HUES64 (cell line): ENCODE results near the gene TANK.

Source experiments
- H3K27ac ChIP-seq: 2 replicates; pipeline ENCODE4 v1.7.0; 2013; ENCODE audit warnings: low read depth, low read length, inconsistent platforms
- H3K27me3 ChIP-seq: 2 replicates; pipeline ENCODE4 v1.6.1; 2013; ENCODE audit warnings: mild to moderate bottlenecking, low read length; ENCODE audit not compliant: insufficient read depth
- H3K36me3 ChIP-seq: 2 replicates; pipeline ENCODE4 v1.6.1; 2013; ENCODE audit warnings: mild to moderate bottlenecking, low read length; ENCODE audit not compliant: insufficient read depth
- H3K4me1 ChIP-seq: 2 replicates; pipeline ENCODE4 v1.6.1; 2013; ENCODE audit warnings: mild to moderate bottlenecking, low read length, moderate library complexity; ENCODE audit not compliant: insufficient read depth
- H3K4me3 ChIP-seq: 2 replicates; pipeline ENCODE4 v1.5.1; 2013; ENCODE audit warnings: mild to moderate bottlenecking, low read length, moderate library complexity
- H3K9ac ChIP-seq: 2 replicates; pipeline ENCODE4 v1.6.1; 2013; ENCODE audit warnings: mild to moderate bottlenecking, low read depth, low read length
- H3K9me3 ChIP-seq: 2 replicates; pipeline ENCODE4 v1.6.1; 2013; ENCODE audit warnings: low read depth, low read length; ENCODE audit not compliant: insufficient read depth
- WGBS: fragments of 150-250, 120-280 bp; methylation state at CpG from one replicate; pipeline ENCODE4 v1.1.7; 2013; ENCODE audit warnings: missing lambda C conversion rate; 5-methylcytosine and 5-hydroxymethylcytosine counted together

The TANK gene

GRCh38 chr2:161152302-161152701 is 7.9 kb upstream of the TANK start:
- H3K36me3 ChIP-seq = no peaks in the 10 kb centered on the region
- no peaks in the 10 kb centered on the region for H3K4me1 ChIP-seq
- peaks cover 39% of the 10 kb centered on the region; the same call in 1 of the 2 replicates for H3K9me3 ChIP-seq
- no peak overlapping the region for H3K4me3 ChIP-seq
- H3K27me3 ChIP-seq = no peaks in the 10 kb centered on the region
- no peak overlapping the region for H3K9ac ChIP-seq
- no peak overlapping the region for H3K27ac ChIP-seq

GRCh38 chr2:161158882-161159281 is 1.3 kb upstream of the TANK start:
- H3K4me3 ChIP-seq = no peak overlapping the region
- WGBS = 100% methylated on average over 1 of the region's 2 CpGs
- H3K4me1 ChIP-seq = peaks cover 4% of the 10 kb centered on the region; the same call in 1 of the 2 replicates
- no peaks in the 10 kb centered on the region for H3K9me3 ChIP-seq
- H3K36me3 ChIP-seq = peaks cover 11% of the 10 kb centered on the region
- H3K9ac ChIP-seq = no peak overlapping the region
- H3K27me3 ChIP-seq = no peaks in the 10 kb centered on the region
- H3K27ac ChIP-seq = no peak overlapping the region

GRCh38 chr2:161159456-161160225 is 587 bp upstream of the TANK start:
- Histone ChIP-seq H3K27ac (no peak overlapping the region), H3K4me3 (peak overlapping the region; percentile 37), H3K9ac (no peak overlapping the region), H3K36me3 (peaks cover 18% of the 10 kb centered on the region), H3K9me3 (no peaks in the 10 kb centered on the region), H3K4me1 (peaks cover 4% of the 10 kb centered on the region; the same call in 1 of the 2 replicates), H3K27me3 (no peaks in the 10 kb centered on the region)
- 47% methylated on average over 6 of the region's 9 CpGs for WGBS

- Histone ChIP-seq H3K36me3 (peaks cover 19% of the 10 kb centered on the region), H3K27ac (peak overlapping the region; percentile 81; the same call in 1 of the 2 replicates), H3K4me3 (peak overlapping the region; percentile 95), H3K9me3 (no peaks in the 10 kb centered on the region), H3K4me1 (peaks cover 4% of the 10 kb centered on the region; the same call in 1 of the 2 replicates), H3K27me3 (no peaks in the 10 kb centered on the region), H3K9ac (peak overlapping the region; percentile 94)
- WGBS = 2% methylated on average over 11 of the region's 13 CpGs
Observed at GRCh38 chr2:161161074-161161706, 962 bp downstream of the TANK start.

- Histone ChIP-seq H3K4me3 (no peak overlapping the region), H3K9ac (no peak overlapping the region), H3K27ac (no peak overlapping the region), H3K36me3 (peaks cover 19% of the 10 kb centered on the region), H3K27me3 (no peaks in the 10 kb centered on the region), H3K9me3 (no peaks in the 10 kb centered on the region), H3K4me1 (peaks cover 4% of the 10 kb centered on the region; the same call in 1 of the 2 replicates)
- WGBS = 100% methylated on average over 2 of the region's 2 CpGs
Observed at GRCh38 chr2:161163440-161163839, 3.2 kb downstream of the TANK start.

- no peak overlapping the region for H3K4me3 ChIP-seq
- peaks cover 4% of the 10 kb centered on the region; the same call in 1 of the 2 replicates for H3K4me1 ChIP-seq
- H3K27ac ChIP-seq = no peak overlapping the region
- peaks cover 19% of the 10 kb centered on the region for H3K36me3 ChIP-seq
- no peaks in the 10 kb centered on the region for H3K27me3 ChIP-seq
- WGBS = over 99% methylated on average over 6 of the region's 6 CpGs
- H3K9me3 ChIP-seq = no peaks in the 10 kb centered on the region
- H3K9ac ChIP-seq = no peak overlapping the region
Observed at GRCh38 chr2:161164161-161164560, 3.9 kb downstream of the TANK start.

GRCh38 chr2:161165266-161165665 is 5.0 kb downstream of the TANK start:
- no peak overlapping the region for H3K4me3 ChIP-seq

GRCh38 chr2:161165811-161166210 is 5.6 kb downstream of the TANK start:
- no peaks in the 10 kb centered on the region for H3K27me3 ChIP-seq
- H3K4me1 ChIP-seq = no peaks in the 10 kb centered on the region; the same call in 1 of the 2 replicates
- 100% methylated on average over 1 of the region's 1 CpG for WGBS
- peaks cover 19% of the 10 kb centered on the region for H3K36me3 ChIP-seq
- H3K4me3 ChIP-seq = no peak overlapping the region
- H3K9me3 ChIP-seq = no peaks in the 10 kb centered on the region
- H3K9ac ChIP-seq = no peak overlapping the region
- no peak overlapping the region for H3K27ac ChIP-seq

More at GRCh38 chr2:161165266-161165665, 5.0 kb downstream of the TANK start:
- H3K27ac ChIP-seq = no peak overlapping the region
- no peak overlapping the region for H3K9ac ChIP-seq
- H3K4me1 ChIP-seq = no peaks in the 10 kb centered on the region
- H3K9me3 ChIP-seq = no peaks in the 10 kb centered on the region
- H3K27me3 ChIP-seq = no peaks in the 10 kb centered on the region
- H3K36me3 ChIP-seq = peaks cover 19% of the 10 kb centered on the region

- H3K27ac ChIP-seq = no peak overlapping the region
- H3K9ac ChIP-seq = no peak overlapping the region
- peaks cover 19% of the 10 kb centered on the region for H3K36me3 ChIP-seq
- no peaks in the 10 kb centered on the region for H3K9me3 ChIP-seq
- no peak overlapping the region for H3K4me3 ChIP-seq
- 97% methylated on average over 6 of the region's 6 CpGs for WGBS
- no peaks in the 10 kb centered on the region for H3K27me3 ChIP-seq
- peaks cover 4% of the 10 kb centered on the region; the same call in 1 of the 2 replicates for H3K4me1 ChIP-seq
Observed at GRCh38 chr2:161166538-161167409, 6.5 kb downstream of the TANK start.

- Histone ChIP-seq H3K9ac (no peak overlapping the region), H3K9me3 (no peaks in the 10 kb centered on the region), H3K27me3 (no peaks in the 10 kb centered on the region), H3K4me3 (no peak overlapping the region), H3K4me1 (peaks cover 4% of the 10 kb centered on the region; the same call in 1 of the 2 replicates), H3K36me3 (peaks cover 4% of the 10 kb centered on the region; the same call in 1 of the 2 replicates), H3K27ac (no peak overlapping the region)
- 100% methylated on average over 1 of the region's 2 CpGs for WGBS
Observed at GRCh38 chr2:161169335-161169734, 9.1 kb downstream of the TANK start.

- 93% methylated on average over 3 of the region's 6 CpGs for WGBS
- Histone ChIP-seq H3K27me3 (no peaks in the 10 kb centered on the region), H3K4me3 (no peak overlapping the region), H3K4me1 (peaks cover 4% of the 10 kb centered on the region; the same call in 1 of the 2 replicates), H3K9ac (no peak overlapping the region), H3K9me3 (no peaks in the 10 kb centered on the region), H3K27ac (no peak overlapping the region), H3K36me3 (no peaks in the 10 kb centered on the region)
Observed at GRCh38 chr2:161170377-161170776, 10.1 kb downstream of the TANK start.
